Measurements from ENCODE around the gene CTXND1. TPM values are rescaled to one million over a fixed set of nuclear protein-coding genes. Genes with fewer than 3 reads are reported as not detected.

CTXND1 gene
- total and polyA plus RNA-seq, 2 of the 4 experiments (the other 2 are of a cell fraction): not detected

DNA sequence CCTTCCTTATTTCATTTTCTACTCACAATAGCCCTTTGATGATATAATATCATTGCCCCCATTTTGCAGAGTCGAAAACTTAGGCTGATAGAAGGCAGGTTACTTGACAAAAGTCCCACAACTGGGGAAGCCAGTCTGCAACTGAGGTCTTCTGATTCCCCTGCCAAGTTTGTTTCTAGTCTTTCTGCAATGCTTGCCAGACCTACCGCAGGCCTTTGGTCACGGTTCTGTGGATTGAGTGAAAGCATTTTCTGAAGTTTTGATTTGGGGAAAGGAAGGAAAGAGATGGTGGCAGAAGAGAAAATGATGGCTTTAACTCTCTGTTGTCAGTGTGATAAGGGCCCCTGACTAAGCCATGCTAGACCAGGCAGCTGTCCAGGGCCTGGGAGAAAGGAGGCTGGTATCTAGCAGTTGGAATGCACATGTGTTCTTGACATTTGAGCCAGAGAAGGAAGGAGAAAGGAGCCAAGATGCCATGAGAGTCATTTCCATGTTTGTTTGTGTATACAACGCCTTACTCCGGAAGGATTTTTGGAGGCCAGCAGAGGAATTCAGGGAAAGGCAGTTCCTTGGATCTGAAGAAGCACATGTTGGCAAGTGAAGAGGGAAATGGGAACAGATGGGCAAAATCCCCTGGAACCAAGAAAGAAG, 69.3 kb downstream of the CTXND1 start:
- Histone ChIP-seq H3K18ac (ENCODE audit: low read depth, low read length) (no peak overlapping the region), H3K23ac (ENCODE audit: low read depth, low read length) (no peak overlapping the region), H2BK120ac (ENCODE audit: low read depth, low read length) (peak overlapping the region; percentile 22; the same call in 1 of the 2 replicates), H2AK9ac (replicated peaks; ENCODE audit: low read depth, low read length, poor library complexity) (no peak overlapping the region), H3K9ac (ENCODE audit: low read depth, low read length) (no peak overlapping the region), H3K9me1 (ENCODE audit: insufficient read depth, low read length) (peaks cover 36% of the 10 kb centered on the region), H3K4ac (ENCODE audit: low read depth, low read length) (no peak overlapping the region; the same call in 1 of the 2 replicates), H2AFZ (replicated peaks; ENCODE audit: low read length, poor library complexity) (no peak overlapping the region), H3K4me3 (ENCODE audit: insufficient read depth, low read depth, low read length) (no peak overlapping the region), H3K27ac (ENCODE audit: insufficient read depth, low read length) (no peak overlapping the region), H3K36me3 (ENCODE audit: control insufficient read depth, insufficient read depth, low read length) (peaks cover 41% of the 10 kb centered on the region), H3K27me3 (ENCODE audit: control insufficient read depth, insufficient read depth, low read length) (no peaks in the 10 kb centered on the region), H3K4me1 (ENCODE audit: control insufficient read depth, insufficient read depth, low read length) (peaks cover 13% of the 10 kb centered on the region), H3K14ac (replicated peaks; ENCODE audit: low read depth, low read length) (peak overlapping the region; percentile 36; the same call in 1 of the 2 replicates), H2AK5ac (ENCODE audit: low read depth, low read length) (no peak overlapping the region), H3K4me2 (ENCODE audit: low read depth, low read length) (peak overlapping the region; percentile 29; the same call in 1 of the 2 replicates), H2BK20ac (ENCODE audit: low read depth, low read length) (peak overlapping the region; percentile 38), H4K91ac (ENCODE audit: insufficient read depth, low read depth, low read length) (no peak overlapping the region), H3K56ac (ENCODE audit: extremely low read depth, insufficient read depth, low read length) (no peak overlapping the region), H4K8ac (ENCODE audit: low read depth in 2 of 2, low read length in 2 of 2) (0 out of 4 replicates have a peak overlapping the region, but pooled peaks of 1 of the 2 experiments have one; percentile 16), H3K9me3 (ENCODE audit: control insufficient read depth, insufficient read depth, low read length) (no peaks in the 10 kb centered on the region), H2BK15ac (ENCODE audit: low read depth, low read length) (0 out of 3 replicates have a peak overlapping the region, but pooled peaks have one; percentile 10), H3K79me1 (ENCODE audit: low read depth in 1 of 2, low read length in 2 of 2) (peaks cover 3 to 7% of the 10 kb centered on the region in 2 experiments), H4K20me1 (ENCODE audit: insufficient read depth, low read length) (no peaks in the 10 kb centered on the region), H2BK5ac (ENCODE audit: low read depth, low read length, poor library complexity, severe bottlenecking) (no peak overlapping the region), H4K5ac (ENCODE audit: low read depth, low read length) (no peak overlapping the region)
- DNase-seq: peak; percentile 89
- 3% methylated on average over 3 of the region's 5 CpGs; no CpG with 5 or more reads in 1 of the 2 experiments for WGBS, 2 experiments (ENCODE audit: extremely low coverage in 2 of 2, insufficient read length in 1 of 2)
- ChIA-PET POLR2A (ENCODE audit: unreplicated experiment) (no interaction called here), CTCF (no interaction called here)
- dilution Hi-C loops (cut with HindIII; ENCODE audit: low sequenced_read_pairs, unreplicated experiment) (no loop called here), intact Hi-C loops (cut with micrococcal nuclease) (loop anchor here (2.0 kb wide), 1 partner anchor 596 kb away; the partner anchor contains the start of gene CEMIP), in situ Hi-C loops (cut with MboI; ENCODE audit: low sequenced_read_pairs) (no loop called here)
- ATAC-seq (ENCODE audit: low read depth): peak; percentile 83
- BruUV-seq (replicated peaks): no TSS peak
- TF ChIP-seq POLR2A (IDR thresholded peaks at IDR 0.05; ENCODE audit: low read depth, low read length) (no peak), BHLHE40 (IDR thresholded peaks at IDR 0.05; ENCODE audit: low read depth, low read length) (peak; percentile 47; the same call in 1 of the 2 replicates), CTCF (conservative IDR thresholded peaks at IDR 0.05; ENCODE audit: low read depth, low read length) (no peak), CHD1 (IDR thresholded peaks at IDR 0.05; ENCODE audit: low read depth, low read length) (no peak), SMC3 (IDR thresholded peaks at IDR 0.05; ENCODE audit: low read depth, low read length) (peak; percentile 17; the same call in 1 of the 2 replicates), USF2 (IDR thresholded peaks at IDR 0.05; ENCODE audit: low read depth, low read length) (peak; percentile 20; the same call in 1 of the 2 replicates), FOS (IDR thresholded peaks at IDR 0.05; ENCODE audit: low read depth, low read length) (no peak), RAD21 (IDR thresholded peaks at IDR 0.05; ENCODE audit: low read length) (no peak), MAFK (IDR thresholded peaks at IDR 0.05; ENCODE audit: low read depth, low read length) (no peak), ELK1 (IDR thresholded peaks at IDR 0.05; ENCODE audit: borderline replicate concordance, low read depth, low read length) (no peak), RCOR1 (IDR thresholded peaks at IDR 0.05; ENCODE audit: insufficient replicate concordance, low read length) (no peak), RFX5 (IDR thresholded peaks at IDR 0.05; ENCODE audit: low read depth, low read length) (no peak), CEBPB (IDR thresholded peaks at IDR 0.05; ENCODE audit: low read depth, low read length) (no peak), NFE2L2 (IDR thresholded peaks at IDR 0.05; ENCODE audit: low read depth, low read length) (no peak), MAZ (IDR thresholded peaks at IDR 0.05; ENCODE audit: borderline replicate concordance, low read depth, low read length) (no peak)

Measured in IMR-90 (cell line).